HepG2 (cell line): ENCODE measurements around the gene PROS1. TPM values are rescaled to one million over a fixed set of nuclear protein-coding genes. Genes with fewer than 3 reads are reported as not detected.

Experiments used
- CREM ChIP-seq, 2 experiments: sonication (generic) in 1 of 2; formaldehyde crosslinking in 1 of 2; IDR thresholded peaks; 2 replicates each; pipeline versions ENCODE4 v1.4.0 to v1.6.1; 2016 to 2020; ENCODE audit warnings: antibody characterized with exemption in 1 of 2, mild to moderate bottlenecking in 1 of 2, missing genetic modification reagents in 1 of 2
- ESRRA ChIP-seq: sonication (generic); formaldehyde crosslinking; IDR thresholded peaks from 2 replicates; pipeline ENCODE4 v1.5.1; 2020; ENCODE audit warnings: mild to moderate bottlenecking, low read depth, missing genetic modification reagents
- FOXA3 ChIP-seq: IDR thresholded peaks from 2 replicates; pipeline ENCODE4 v1.6.1; 2016; ENCODE audit warnings: missing genetic modification reagents, missing compliant biosample characterization
- SIN3B ChIP-seq: fragments of 150-350 bp; IDR thresholded peaks from 2 replicates; pipeline ENCODE4 v1.6.1; 2014; ENCODE audit warnings: low read length
- SOX6 ChIP-seq, 2 experiments: fragments of 450-650 bp in 1 of 2; sonication (generic) in 1 of 2; formaldehyde crosslinking in 1 of 2; IDR thresholded peaks; 2 replicates each; pipeline versions ENCODE4 v1.4.0 to v1.6.1; 2017 to 2020; ENCODE audit warnings: antibody characterized with exemption in 1 of 2, mild to moderate bottlenecking in 1 of 2, missing genetic modification reagents in 1 of 2
- ZNF101 ChIP-seq: sonication (generic); formaldehyde crosslinking; IDR thresholded peaks from 2 replicates; pipeline ENCODE4 v1.4.0; 2020; ENCODE audit warnings: mild to moderate bottlenecking, low read depth, missing genetic modification reagents, borderline replicate concordance
- ZNF232 ChIP-seq: sonication (generic); formaldehyde crosslinking; IDR thresholded peaks from 2 replicates; pipeline ENCODE4 v1.4.0; 2020; ENCODE audit warnings: missing genetic modification reagents, borderline replicate concordance
- ZNF629 ChIP-seq: sonication (generic); formaldehyde crosslinking; conservative IDR thresholded peaks from 2 replicates; pipeline ENCODE4 v1.5.0; 2020; ENCODE audit warnings: missing genetic modification reagents
- ZNF883 ChIP-seq: sonication (generic); formaldehyde crosslinking; IDR thresholded peaks from 2 replicates; pipeline ENCODE4 v1.5.1; 2020; ENCODE audit warnings: mild to moderate bottlenecking, missing genetic modification reagents; ENCODE audit errors: not compliant biosample characterization
- polyA plus RNA-seq, 8 experiments: library from polyadenylated mRNA; depleted of rRNA in 3 of 8; stranded (reverse) in 7 of 8; unstranded in 1 of 8; fragments of >200 nt; fragmentation: Illumina TruSeq in 4 of 8; extraction: Trizol in 4 of 8; gene quantifications; 2 replicates each; pipeline versions ENCODE4 v1.2.1 to v1.2.3, GENCODE V29; 2011 to 2016; ENCODE audit warnings: low read depth in 4 of 8, missing spikeins in 1 of 8, mixed read lengths in 1 of 8; ENCODE audit not compliant: insufficient read depth in 1 of 8
- total RNA-seq, 5 experiments: library from RNA; depleted of rRNA; stranded (reverse); fragments of >200 nt; fragmentation: Illumina TruSeq; extraction: Trizol; gene quantifications; 2 replicates each; pipeline ENCODE4 v1.2.3, GENCODE V29; 2016; ENCODE audit warnings: low read depth in 1 of 5
- TF ChIP-seq, protein P1 (sequence below), 2 experiments: IDR thresholded peaks; 2 replicates each; pipeline ENCODE4 v1.6.1; 2011 to 2012; ENCODE audit warnings: low read length in 2 of 2, borderline replicate concordance in 1 of 2, low read depth in 1 of 2, mild to moderate bottlenecking in 1 of 2, moderate library complexity in 1 of 2
- TF ChIP-seq, protein P2 (sequence below): sonication (generic); formaldehyde crosslinking; IDR thresholded peaks from 2 replicates; pipeline ENCODE4 v1.8.0; 2022; ENCODE audit warnings: missing genetic modification reagents, mild to moderate bottlenecking, inconsistent platforms, borderline replicate concordance
- TF ChIP-seq, protein P3 (sequence below): sonication (generic); formaldehyde crosslinking; IDR thresholded peaks from 2 replicates; pipeline ENCODE4 v1.5.0; 2020; ENCODE audit warnings: missing genetic modification reagents
- TF ChIP-seq, protein P4 (sequence below): sonication (generic); formaldehyde crosslinking; IDR thresholded peaks from 2 replicates; pipeline ENCODE4 v1.5.0; 2020; ENCODE audit warnings: mild to moderate bottlenecking, missing genetic modification reagents, moderate library complexity
- TF ChIP-seq, protein P5 (sequence below): sonication (generic); formaldehyde crosslinking; IDR thresholded peaks from 2 replicates; pipeline ENCODE4 v1.4.0; 2020; ENCODE audit warnings: missing genetic modification reagents
- TF ChIP-seq, protein P6 (sequence below): sonication (generic); formaldehyde crosslinking; IDR thresholded peaks from 2 replicates; pipeline ENCODE4 v1.8.0; 2023; ENCODE audit warnings: mild to moderate bottlenecking, missing genetic modification reagents

PROS1 gene
- total and polyA plus RNA-seq, 2 of the 13 experiments (the other 11 are each of a cell fraction or from before 2014, with no cell fraction given): 63.8 to 76.8 TPM

DNA sequence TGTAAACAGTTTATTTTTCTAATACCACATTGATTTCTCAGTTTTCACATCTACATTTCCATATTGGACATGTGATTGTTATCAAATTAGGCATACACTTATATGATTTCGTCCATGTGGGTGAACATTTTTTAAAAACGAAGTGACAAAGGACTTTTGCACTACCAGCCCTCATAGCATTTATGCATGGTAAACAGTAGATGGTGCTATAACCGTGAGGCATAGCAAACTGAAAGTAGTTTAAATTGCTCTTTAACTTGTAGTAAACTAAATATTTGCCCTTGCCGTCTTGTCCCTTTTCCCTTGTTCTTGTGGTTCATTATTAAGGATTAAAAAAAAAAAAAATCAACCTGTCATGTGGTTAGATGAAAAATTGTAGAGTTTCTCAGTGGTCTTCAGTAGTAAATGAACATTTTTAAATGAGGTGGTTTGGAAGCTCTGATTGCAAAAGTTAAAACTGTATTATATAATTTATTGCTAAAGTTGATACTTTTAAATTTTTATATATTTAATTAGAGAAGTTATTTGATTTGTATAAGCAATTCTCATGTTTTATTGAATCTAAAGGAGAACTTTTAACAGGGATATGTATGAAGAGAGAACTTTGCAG, 30.7 kb upstream of the PROS1 start (continued):
- TF ChIP-seq, protein P1, sequence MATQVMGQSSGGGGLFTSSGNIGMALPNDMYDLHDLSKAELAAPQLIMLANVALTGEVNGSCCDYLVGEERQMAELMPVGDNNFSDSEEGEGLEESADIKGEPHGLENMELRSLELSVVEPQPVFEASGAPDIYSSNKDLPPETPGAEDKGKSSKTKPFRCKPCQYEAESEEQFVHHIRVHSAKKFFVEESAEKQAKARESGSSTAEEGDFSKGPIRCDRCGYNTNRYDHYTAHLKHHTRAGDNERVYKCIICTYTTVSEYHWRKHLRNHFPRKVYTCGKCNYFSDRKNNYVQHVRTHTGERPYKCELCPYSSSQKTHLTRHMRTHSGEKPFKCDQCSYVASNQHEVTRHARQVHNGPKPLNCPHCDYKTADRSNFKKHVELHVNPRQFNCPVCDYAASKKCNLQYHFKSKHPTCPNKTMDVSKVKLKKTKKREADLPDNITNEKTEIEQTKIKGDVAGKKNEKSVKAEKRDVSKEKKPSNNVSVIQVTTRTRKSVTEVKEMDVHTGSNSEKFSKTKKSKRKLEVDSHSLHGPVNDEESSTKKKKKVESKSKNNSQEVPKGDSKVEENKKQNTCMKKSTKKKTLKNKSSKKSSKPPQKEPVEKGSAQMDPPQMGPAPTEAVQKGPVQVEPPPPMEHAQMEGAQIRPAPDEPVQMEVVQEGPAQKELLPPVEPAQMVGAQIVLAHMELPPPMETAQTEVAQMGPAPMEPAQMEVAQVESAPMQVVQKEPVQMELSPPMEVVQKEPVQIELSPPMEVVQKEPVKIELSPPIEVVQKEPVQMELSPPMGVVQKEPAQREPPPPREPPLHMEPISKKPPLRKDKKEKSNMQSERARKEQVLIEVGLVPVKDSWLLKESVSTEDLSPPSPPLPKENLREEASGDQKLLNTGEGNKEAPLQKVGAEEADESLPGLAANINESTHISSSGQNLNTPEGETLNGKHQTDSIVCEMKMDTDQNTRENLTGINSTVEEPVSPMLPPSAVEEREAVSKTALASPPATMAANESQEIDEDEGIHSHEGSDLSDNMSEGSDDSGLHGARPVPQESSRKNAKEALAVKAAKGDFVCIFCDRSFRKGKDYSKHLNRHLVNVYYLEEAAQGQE (IDR thresholded peaks at IDR 0.05; ENCODE audit: borderline replicate concordance in 1 of 2, low read depth in 1 of 2, low read length in 2 of 2): no peak
- TF ChIP-seq CREM (IDR thresholded peaks at IDR 0.05) (no peak), CREM (CRISPR knock-in tag; IDR thresholded peaks at IDR 0.05) (no peak), ZNF232 (CRISPR knock-in tag) (no peak), ZNF101 (CRISPR knock-in tag) (no peak), SIN3B (no peak), ESRRA (no peak), ZNF629 (CRISPR knock-in tag) (no peak), SOX6 (IDR thresholded peaks at IDR 0.05) (no peak), SOX6 (CRISPR knock-in tag; IDR thresholded peaks at IDR 0.05) (no peak), FOXA3 (CRISPR knock-in tag) (0 out of 2 replicates have a peak, but pooled peaks have one; percentile 13), ZNF883 (CRISPR knock-in tag) (no peak)
- TF ChIP-seq, protein P2, sequence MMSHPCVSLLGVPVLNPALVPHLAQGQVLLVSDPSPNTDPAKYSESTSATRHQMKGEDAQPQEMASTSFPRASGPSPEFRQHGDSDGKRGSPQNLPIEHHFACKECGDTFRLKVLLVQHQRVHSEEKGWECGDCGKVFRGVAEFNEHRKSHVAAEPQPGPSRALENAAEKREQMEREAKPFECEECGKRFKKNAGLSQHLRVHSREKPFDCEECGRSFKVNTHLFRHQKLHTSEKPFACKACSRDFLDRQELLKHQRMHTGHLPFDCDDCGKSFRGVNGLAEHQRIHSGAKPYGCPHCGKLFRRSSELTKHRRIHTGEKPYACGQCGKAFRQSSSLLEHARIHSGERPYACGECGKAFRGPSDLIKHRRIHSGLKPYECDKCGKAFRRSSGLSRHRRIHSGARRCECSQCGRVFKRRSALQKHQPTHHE (CRISPR knock-in tag): no peak
- TF ChIP-seq, protein P3, sequence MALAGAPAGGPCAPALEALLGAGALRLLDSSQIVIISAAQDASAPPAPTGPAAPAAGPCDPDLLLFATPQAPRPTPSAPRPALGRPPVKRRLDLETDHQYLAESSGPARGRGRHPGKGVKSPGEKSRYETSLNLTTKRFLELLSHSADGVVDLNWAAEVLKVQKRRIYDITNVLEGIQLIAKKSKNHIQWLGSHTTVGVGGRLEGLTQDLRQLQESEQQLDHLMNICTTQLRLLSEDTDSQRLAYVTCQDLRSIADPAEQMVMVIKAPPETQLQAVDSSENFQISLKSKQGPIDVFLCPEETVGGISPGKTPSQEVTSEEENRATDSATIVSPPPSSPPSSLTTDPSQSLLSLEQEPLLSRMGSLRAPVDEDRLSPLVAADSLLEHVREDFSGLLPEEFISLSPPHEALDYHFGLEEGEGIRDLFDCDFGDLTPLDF (CRISPR knock-in tag): no peak
- TF ChIP-seq, protein P4, sequence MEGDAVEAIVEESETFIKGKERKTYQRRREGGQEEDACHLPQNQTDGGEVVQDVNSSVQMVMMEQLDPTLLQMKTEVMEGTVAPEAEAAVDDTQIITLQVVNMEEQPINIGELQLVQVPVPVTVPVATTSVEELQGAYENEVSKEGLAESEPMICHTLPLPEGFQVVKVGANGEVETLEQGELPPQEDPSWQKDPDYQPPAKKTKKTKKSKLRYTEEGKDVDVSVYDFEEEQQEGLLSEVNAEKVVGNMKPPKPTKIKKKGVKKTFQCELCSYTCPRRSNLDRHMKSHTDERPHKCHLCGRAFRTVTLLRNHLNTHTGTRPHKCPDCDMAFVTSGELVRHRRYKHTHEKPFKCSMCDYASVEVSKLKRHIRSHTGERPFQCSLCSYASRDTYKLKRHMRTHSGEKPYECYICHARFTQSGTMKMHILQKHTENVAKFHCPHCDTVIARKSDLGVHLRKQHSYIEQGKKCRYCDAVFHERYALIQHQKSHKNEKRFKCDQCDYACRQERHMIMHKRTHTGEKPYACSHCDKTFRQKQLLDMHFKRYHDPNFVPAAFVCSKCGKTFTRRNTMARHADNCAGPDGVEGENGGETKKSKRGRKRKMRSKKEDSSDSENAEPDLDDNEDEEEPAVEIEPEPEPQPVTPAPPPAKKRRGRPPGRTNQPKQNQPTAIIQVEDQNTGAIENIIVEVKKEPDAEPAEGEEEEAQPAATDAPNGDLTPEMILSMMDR (CRISPR knock-in tag): peak; percentile 81
- TF ChIP-seq, protein P5, sequence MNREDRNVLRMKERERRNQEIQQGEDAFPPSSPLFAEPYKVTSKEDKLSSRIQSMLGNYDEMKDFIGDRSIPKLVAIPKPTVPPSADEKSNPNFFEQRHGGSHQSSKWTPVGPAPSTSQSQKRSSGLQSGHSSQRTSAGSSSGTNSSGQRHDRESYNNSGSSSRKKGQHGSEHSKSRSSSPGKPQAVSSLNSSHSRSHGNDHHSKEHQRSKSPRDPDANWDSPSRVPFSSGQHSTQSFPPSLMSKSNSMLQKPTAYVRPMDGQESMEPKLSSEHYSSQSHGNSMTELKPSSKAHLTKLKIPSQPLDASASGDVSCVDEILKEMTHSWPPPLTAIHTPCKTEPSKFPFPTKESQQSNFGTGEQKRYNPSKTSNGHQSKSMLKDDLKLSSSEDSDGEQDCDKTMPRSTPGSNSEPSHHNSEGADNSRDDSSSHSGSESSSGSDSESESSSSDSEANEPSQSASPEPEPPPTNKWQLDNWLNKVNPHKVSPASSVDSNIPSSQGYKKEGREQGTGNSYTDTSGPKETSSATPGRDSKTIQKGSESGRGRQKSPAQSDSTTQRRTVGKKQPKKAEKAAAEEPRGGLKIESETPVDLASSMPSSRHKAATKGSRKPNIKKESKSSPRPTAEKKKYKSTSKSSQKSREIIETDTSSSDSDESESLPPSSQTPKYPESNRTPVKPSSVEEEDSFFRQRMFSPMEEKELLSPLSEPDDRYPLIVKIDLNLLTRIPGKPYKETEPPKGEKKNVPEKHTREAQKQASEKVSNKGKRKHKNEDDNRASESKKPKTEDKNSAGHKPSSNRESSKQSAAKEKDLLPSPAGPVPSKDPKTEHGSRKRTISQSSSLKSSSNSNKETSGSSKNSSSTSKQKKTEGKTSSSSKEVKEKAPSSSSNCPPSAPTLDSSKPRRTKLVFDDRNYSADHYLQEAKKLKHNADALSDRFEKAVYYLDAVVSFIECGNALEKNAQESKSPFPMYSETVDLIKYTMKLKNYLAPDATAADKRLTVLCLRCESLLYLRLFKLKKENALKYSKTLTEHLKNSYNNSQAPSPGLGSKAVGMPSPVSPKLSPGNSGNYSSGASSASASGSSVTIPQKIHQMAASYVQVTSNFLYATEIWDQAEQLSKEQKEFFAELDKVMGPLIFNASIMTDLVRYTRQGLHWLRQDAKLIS (CRISPR knock-in tag): no peak
- TF ChIP-seq, protein P6, sequence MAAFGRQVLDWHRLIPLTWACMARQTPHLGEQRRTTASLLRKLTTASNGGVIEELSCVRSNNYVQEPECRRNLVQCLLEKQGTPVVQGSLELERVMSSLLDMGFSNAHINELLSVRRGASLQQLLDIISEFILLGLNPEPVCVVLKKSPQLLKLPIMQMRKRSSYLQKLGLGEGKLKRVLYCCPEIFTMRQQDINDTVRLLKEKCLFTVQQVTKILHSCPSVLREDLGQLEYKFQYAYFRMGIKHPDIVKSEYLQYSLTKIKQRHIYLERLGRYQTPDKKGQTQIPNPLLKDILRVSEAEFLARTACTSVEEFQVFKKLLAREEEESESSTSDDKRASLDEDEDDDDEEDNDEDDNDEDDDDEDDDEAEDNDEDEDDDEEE (CRISPR knock-in tag): no peak
